ENCODE measurements around the gene TIMM10B.

DNA sequence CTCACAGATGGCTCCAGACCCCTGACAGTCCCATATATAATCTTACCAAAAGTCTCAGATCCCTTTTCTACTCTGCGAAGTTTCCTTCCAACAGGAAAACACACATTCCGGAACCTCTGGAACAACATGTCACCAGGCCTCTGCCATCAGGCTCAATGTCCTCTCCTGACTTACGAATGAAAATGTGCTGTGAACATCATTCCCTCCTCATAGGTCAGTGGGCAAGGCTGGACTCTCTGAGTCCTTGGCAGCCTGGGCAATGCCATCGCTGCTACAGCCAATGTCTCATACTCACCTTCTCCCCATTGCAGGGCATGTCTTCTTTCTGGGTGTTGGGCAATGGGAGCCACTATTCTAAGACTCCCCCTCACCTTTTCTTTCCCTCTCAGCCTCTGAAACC lies 38.9 kb upstream of the TIMM10B start:
- TF ChIP-seq RAD21 (CRISPR knock-in tag; IDR thresholded peaks at IDR 0.05) (no peak), EZH2 (conservative IDR thresholded peaks at IDR 0.05; ENCODE audit: low read depth, low read length) (no peak), ZFY (CRISPR knock-in tag; IDR thresholded peaks at IDR 0.05) (no peak), MXI1 (IDR thresholded peaks at IDR 0.05; ENCODE audit: borderline replicate concordance, low read depth, low read length) (no peak), ETV6 (CRISPR knock-in tag; conservative IDR thresholded peaks at IDR 0.05) (no peak), MIER2 (CRISPR knock-in tag; IDR thresholded peaks at IDR 0.05) (no peak)
- TF ChIP-seq, protein P1, sequence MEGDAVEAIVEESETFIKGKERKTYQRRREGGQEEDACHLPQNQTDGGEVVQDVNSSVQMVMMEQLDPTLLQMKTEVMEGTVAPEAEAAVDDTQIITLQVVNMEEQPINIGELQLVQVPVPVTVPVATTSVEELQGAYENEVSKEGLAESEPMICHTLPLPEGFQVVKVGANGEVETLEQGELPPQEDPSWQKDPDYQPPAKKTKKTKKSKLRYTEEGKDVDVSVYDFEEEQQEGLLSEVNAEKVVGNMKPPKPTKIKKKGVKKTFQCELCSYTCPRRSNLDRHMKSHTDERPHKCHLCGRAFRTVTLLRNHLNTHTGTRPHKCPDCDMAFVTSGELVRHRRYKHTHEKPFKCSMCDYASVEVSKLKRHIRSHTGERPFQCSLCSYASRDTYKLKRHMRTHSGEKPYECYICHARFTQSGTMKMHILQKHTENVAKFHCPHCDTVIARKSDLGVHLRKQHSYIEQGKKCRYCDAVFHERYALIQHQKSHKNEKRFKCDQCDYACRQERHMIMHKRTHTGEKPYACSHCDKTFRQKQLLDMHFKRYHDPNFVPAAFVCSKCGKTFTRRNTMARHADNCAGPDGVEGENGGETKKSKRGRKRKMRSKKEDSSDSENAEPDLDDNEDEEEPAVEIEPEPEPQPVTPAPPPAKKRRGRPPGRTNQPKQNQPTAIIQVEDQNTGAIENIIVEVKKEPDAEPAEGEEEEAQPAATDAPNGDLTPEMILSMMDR (CRISPR knock-in tag; IDR thresholded peaks at IDR 0.05) = no peak
